Measurements from ENCODE around the gene SFXN5.
"Not testable (repeated sequence)": the region's sequence is repeated elsewhere in the genome, so short reads cannot be mapped to it uniquely, and the experiment has no call there.

The SFXN5 gene

DNA sequence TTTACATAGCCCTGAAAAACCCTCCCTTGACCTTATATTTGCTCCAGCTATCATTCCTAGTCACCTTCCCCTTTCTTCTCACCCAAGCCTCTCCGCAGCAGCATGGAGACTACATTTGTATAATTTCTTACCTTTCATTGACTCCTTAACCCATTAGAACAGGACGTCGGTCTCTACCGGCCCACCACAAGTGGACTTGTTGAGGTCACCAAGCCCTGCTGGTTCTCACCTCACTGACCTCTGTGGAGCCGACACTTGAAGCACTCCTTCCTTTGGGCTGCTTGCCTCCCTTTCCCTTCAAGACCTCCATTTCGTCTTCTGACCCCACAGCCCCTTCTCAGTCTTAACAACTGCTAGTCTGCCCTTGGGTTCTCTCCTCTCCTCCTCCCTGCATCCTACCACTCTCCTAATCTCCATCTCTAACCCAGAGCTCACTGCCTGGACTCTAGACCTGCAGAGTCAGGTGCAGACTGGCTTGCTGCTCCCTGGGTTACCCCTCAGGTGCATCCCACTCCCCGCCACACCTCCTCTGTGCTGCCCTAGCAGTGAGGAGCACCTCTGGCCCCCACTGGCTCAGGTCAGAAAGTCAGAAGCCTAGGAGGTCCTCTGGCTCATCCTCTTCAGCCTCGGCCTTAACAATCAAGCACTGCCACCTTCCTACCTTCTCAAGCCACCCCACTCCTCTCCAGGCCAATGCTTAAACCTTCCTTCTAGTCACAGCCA is 5.3 kb upstream of the SFXN5 start:
- no peak for DNase-seq

DNA sequence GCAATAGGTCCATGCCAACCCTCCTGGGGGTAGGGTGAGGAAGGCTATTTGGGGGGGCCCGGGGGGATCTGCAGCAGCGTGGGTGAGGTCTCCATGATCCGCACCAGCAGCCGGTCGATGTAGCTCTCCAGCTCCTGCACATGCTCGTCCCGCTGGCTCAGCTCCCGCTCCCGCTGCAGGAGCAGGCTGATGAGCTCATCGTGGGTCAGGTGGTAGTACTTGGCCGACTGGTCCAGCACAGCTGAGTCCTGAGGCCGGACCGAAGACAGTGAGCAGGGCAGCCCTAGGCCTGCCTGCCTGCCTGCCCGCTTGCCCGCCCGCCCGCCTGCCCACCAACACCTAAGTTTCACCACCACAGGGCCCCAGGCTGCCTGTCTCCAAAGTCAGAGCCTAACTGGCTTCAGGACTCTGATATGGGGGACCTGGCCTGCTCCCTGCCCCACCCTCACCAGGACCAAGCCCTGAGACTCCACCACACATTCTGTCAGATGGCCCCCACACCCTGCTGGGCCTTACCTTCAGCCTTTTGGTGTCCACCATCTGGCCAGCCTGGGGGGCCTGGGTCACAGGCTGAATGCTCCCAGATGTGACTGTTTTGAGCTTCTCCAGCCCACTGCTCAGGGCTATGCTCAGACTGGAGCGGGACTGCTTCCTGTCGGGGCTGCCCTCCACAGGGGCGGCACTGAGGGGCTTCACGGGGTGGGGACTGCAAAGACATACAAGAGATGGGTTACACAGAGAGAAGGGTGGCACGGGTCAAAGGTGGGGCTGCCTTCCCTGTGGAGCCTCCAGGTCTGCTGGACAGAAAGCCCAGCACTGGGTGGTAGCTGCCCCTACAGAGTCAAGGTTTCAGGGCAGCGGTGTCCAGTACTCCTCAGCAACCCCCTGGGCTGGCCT is 4.2 kb upstream of the SFXN5 start:
- DNase-seq: no peak

DNA sequence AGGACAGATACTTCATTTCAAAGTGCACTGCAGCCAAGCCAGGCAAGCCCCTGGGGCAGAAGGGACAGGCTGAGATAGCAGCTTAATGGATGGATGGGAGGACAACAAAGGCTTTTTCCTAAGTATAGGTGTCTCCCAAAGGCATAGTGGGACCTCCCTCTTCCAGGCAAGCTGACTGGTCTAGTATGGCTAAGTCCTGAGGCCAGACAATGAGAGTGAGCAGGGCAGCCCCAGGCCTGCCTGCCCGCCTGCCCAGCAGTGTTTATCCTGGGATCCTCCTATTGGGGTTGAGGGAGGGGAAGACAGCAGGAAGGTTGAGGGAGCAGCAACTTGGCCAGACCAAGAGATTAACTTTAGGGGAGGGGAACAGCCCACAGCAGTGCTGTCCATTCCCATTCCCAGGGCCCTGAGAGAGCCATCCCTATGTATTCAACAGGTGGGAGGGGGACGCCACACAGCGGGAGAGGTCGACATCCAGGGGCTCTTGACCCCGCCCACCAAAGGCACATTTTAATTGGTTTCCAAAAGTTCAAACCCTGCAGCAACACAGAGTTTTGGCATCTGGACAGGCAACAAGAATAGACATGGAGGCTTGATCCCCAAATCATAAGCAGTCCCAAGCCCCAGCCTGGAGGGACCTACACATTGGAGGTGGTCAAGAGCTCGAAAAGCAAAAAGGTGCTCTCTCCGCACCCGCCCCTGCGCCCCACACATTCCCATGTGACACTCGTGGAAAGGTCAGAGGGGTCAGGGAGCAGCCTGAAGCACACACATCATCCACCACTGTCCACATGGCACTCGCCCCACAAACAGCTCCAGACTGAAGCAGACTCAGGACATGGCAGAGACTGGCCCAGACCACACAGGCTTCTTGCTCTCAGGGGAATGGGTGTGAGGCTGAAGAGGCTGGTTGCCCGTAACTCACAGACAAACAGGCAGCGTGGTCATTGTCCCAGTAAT is 2.9 kb upstream of the SFXN5 start:
- no peak for DNase-seq

DNA sequence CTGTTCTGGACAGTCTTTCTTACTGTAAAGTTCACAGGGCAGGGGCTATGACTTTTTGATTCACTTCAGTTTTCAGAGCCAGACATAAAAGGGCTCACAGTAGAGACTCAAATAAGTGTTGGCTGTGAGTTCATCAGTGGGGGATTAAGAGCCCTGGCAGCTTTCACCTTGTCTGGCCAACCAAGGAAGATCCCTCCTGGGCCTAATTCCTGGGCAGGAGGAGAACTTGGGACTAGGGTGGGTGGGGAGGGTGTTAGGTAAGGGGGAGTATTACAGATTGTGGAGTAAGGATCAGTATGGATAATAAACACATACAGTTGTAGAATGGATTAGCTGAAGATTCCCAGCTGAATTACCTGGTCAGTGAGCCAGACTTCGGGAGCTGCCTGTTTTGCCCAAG is 904 bp upstream of the SFXN5 start:
- no peak for DNase-seq

DNA sequence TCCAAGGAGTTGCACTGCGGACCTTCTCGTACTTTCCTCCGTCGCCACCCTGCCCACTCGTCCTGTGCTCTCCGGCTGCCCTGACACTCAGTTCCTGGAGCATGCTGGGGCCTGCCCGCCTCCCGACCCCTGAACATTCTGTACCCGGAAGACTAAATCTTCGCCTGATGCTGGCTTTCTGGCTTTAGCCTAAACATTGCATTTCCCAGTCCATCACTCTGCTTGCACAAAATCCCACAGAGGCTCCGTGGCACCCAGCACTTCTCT is 550 bp upstream of the SFXN5 start:
- DNase-seq: no peak

DNA sequence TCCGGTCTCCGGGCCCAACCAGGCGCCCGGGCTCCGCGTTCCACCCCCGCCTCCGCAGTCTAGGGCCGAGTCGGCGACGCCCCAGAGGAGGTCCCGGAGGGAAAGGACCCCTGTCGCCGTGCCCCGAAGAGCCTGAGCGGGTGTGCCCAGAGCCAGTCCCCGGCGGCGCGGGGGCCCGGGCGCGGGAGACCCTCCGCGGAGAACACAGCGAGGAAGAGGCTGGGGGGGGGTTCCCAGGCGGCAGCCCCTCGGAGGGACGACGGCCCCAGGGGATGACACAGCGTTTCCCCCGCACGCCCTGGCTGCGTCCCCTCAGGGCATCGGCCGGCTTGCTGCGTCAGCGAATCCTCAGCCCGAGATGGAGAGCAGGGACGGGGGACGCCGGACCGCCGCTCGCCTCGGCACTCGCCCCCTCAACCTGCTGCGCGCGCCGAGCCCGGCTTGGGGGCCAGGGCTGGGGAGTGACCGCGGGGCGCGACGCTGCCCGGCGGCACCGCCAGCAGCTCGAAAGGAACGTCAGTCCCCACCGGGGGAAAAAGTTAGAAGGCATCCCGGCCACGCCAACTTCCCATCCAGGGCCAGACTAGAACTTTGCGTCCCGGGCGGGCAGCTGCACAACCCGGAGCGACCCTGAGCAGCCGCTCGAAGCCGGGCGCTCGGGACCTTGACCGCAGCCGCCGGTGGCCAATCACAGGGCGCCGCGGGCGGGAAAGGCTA is 711 bp downstream of the SFXN5 start:
- no peak for DNase-seq

DNA sequence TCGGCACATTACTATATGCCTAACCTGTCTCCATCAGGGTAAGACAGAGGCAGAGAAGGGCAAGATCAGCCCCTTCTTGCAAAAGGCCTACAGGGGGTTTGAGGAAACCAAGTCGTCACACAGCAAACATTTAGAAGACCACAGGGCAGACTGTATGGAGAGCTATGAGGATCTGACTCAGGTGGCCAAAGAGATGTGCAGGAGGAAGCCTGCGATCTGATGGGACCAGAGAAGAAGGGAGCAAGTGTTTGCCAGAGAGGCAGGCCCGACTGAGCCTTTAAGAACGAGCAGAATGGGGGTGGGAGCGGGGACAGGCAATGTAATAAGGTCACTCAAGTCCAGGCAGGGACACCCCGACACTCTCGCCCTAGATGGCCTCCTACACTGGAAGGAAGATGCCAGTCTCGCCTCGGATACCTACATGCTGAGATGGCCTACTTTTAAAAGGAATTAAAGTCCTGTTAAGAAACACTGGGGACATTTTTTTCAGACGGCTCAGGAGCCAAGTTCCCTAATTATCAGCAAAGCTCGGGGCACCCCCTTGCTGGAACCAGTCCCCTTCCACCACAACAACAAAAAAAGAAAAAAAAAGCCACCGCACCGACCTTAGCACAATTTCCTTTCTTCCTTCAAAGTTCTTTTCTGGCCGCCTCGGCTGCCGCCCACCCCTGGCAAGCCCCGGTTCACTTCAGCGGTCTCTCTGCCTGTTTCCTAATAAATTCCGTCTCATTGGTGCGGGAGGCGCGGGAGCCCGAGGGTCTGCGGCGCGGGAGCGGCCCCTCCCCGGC is 1.5 kb downstream of the SFXN5 start:
- DNase-seq: peak; percentile 62

DNA sequence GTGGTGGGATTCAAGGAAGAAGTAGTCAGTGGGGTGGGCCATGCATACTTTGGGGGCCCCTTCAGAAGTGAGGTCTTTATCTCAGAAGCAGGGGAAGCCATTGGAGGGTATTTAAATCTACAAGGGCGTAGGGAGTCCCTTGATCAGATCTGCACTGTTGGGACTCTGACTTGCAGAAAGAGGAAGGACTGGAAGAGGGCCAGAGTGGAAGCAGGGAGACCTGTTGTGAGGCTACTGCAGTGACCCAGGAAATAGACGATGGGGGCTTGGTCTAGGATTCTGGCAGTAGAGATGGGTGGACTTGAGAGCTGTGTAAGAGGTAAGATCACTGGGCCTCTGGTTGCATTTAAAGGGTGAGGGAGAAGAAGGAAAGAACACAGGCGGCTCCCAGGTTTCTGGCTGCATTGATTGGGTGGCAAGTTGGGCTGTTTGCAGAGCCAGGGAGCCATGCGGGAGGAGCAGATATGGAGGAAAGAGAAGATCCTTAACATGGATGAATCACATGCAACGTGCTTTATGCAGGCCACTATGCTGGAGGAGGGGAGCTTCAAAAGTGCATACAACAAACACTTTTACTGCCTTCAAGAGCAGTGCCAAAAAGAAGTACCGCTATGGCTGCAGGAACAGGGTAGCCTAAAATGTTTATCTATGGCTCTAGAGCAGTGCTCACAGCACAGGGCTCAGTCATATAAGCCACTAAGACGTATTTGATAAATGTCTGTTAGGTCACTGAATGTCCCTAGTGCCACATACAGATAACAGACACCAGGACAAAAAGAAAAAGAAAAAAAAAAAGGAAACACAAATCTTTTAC is 2.3 kb downstream of the SFXN5 start:
- no peak for DNase-seq

DNA sequence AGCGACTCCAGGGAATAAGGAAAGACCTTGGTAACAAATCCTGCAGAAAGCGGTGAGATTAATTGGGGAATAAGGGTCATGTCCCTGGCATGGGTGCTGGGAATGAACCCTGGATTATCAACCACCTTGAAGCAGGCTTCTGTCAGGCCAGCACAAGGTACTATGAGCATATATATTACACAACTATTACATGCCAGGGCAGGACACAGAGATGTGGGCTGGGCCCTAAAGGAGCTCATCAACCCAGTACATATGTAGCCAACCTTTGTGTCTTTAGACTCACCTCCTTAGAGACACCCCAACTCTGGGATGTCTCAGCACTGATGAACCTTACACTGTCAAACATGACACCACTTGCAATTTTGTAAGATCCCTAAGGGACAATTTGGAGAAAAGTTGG is 3.4 kb downstream of the SFXN5 start:
- no peak for DNase-seq

DNA sequence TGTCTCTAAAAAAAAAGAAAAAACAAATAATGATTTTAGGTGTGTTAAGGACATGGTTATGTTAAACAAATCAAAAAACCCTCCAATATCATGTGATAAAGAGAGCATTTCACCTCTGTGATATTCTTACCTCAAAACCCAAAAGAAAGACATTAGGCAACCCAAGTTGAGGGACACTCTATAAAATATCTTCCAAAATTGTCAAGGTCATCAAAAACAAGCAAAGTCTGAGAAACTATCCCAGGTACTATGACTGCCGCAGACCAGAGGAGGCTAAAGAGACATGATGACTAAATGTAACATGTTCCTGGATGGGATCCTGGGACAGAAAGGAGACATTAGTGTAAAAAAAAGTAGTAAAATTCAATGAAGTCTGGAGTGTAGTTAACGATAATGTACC is 4.5 kb downstream of the SFXN5 start:
- no peak for DNase-seq

DNA sequence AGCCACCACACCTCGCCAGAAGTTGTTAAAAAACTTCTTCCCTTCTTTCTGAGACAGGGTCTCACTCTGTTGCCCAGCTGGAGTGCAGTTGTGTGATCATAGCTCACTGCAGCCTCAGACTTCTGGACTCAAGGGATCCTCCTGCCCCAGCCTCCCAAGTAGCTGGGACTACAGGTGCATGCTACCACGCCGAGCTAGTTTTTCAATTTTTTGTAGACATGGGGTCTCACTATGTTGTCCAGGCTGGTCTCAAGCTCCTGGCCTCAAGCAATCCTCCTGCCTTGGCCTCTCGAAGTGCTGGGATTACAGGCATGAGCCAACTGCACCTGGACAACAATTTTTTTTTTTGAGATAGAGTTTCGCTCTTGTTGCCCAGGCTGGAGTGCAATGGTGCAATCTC is 6.4 kb downstream of the SFXN5 start:
- DNase-seq: not testable (repeated sequence)

DNA sequence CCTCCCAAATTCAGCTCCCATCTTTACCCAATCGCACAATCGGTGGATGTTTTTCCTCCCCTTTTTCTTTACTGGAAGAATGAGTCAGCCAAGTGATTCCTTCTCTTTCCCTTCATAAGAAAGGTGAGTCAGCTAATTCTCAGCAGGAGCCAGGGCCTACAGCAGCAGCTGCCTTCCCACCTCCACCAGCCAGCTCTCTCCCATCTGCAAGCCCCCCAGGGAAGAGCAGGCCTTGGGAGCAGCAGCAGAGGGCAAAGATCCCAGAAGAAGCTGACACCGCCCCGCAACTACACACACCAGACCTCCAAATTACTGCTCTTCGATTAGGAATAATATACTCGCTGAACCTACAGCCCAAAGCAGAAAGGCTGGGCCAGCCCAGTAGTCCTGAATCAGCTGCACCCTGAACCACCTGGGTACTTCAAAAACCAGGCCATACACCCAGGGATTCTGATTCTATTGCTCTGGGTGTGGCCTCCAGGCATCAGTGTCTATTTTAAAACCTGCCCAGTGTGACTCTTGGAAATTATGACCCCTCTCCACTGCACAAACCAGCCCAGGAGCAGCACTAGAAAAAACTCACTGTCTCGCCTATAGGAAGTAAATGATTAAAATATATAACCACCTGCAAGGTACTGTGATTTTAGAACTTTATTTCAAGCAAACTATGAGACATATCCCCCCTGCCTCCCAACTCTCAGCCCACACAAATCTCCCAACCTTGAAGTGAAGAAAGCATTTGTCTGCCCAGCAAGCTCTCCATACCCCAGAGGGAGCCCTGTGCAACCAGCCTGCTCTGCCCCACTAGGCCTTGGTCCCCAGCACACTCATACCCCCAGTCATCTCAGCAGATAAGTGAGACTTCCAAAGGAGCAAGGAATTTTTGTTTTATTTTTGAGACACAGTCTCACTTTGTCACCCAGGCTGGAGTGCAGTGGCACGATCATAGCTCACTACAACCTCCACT is 7.3 kb downstream of the SFXN5 start:
- no peak for DNase-seq

DNA sequence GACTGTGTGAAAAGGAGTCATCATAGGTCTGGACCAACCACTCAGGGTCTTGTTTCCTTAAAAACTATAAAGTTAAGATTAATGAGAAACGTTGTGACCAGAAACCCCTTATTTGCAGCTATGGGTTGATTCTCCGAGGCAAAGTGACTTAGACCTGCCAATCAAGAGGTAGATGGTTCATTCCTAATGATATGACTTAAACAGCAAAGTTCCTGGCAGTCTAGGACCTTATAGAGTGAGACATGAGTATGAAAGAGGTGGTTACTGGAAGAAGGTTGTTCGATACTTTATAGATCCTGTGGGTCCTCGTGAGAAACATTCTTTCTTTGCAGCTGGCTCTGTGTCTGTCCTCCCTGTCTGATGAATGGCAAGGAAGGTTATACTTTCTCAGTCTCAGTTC is 8.0 kb downstream of the SFXN5 start:
- DNase-seq: no peak

DNA sequence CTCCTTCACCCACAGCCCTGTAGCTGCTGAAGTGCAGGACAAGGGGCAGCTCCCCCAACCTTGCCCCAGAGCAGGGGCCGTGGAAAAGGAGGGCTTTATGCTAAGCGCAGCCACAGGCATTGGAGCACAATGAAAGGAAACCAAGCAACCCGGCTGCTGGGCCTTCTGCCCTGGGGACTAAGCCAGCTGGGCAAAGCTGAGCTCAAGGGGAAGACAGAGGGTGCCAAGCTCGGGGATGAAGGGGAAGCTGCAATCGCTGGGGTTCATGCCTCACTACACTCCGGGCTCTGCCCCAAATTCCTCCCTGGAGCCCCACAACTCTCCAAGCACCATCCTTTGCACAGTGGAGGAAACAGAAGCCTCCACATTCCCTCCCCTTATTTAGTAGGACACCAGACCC is 12.4 kb downstream of the SFXN5 start:
- DNase-seq: no peak

DNA sequence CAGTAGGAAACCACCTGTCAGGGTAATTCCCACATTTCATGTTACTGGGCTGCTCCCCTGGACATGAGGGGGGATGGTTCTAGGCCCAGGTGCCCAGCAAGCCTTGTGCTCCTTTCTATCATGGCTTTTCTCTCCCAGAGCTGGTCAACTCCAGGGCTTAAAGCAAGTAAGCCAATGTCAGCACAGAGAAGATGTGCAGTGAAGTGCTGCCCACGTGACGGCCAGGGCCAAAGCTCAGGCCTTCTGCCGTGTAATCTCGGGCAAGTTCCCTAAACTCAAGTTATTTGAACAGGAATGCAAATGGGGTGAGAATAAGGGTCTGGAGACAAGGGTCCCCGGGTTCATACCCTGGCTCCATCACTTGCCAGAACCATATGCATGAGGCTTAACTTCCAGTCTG is 16.5 kb downstream of the SFXN5 start:
- DNase-seq: no peak

DNA sequence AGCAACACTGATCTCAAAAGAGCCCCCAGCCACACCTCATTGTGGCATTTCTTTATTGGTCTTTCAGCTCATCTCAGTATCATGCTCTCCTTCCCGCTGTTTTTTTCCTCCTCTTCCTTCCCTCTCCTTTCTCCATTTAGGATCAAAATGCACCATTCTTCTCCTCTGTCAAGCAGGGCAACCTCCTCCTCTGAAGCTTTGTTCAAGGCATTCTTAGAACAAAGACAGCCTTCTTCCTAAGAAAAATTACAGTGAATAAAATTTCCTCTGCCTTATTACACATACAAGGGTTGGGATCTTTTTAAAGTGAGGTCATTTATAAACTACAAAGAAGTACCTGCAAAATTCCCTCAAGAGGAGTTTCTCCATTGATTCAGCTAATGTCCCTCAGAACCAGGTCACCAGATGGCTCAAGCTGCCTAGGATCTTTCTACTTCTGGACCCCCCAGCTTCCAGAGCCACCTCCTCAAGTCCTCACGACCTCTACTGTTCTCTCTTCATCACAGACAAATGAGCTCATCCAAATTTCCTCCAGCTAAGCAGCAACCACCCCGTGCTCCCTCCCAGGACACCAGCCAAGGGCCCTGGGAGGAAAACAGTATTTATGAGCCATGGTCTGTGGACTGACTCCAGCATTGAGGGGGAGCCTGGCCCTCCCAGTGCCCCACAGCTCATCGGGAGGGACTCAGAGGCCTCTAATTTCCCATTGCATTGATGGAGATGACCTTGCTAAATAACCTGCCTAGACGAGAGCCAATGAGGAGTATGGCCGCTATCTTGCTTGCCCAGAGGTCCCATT is 18.0 kb downstream of the SFXN5 start:
- no peak for DNase-seq

DNA sequence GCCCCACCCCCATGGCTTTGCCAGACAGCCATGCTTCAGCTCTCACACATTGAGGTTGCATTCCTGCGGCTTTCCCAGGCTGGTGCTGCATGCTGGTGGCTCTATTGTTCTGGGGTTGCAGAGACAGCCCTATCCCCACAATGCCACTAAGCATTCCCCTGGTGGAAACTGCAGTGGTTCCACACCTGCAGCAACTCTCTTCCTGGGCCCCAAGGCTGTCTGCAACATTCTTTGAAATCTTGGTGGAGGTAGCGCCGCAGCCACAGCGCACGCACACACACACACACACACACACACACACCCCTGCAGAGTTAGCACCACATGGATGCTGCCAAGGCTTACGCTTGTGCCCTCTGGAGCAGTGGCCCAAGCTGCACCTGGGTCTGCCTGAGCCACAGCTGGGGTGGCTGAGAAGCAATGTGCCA is 21.4 kb downstream of the SFXN5 start:
- no peak for DNase-seq

DNA sequence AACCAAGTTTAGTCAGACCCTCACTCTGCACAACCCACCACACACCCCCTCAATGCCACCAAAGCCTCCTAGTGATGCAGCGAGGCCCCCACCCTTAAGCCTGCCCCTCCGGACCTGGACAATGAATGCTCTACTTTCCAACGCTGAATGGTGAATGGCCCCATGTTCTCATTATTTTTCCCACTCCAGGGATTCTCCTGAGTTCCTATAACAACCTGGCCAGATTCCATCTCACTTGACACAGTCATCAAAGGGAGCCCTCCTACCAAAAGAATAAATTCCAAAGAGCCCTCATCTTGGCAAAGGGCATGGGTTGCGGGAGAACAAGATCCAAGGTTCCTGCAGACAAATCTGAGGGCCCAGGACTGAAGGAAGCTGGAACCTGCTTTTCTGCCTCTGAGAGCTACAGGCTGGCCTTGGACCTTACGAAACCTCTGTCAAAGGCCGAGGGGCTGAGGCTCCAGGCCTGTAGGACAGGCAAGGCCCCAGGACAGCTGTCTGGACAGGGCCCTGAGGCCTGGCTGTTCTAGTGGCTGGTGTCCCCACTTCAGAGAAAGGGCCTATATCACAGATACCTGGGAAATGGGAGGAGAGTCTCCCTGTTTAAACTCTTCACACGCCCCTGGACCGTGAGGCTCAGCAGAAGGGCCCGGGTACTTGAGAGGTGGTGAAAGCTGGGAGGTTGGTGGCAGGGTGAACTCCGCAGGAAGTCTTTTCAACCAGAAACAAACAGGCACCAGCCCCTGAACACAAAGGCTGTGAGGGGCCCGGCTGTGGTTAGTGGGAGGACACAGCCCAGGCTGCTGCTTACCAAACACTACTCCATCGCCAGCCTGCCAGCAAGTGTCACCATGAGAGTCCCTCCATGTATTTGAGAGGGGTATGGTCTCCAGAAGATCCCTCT is 27.3 kb downstream of the SFXN5 start:
- DNase-seq: no peak

All from activated CD4-positive, CD25-positive, alpha-beta regulatory T cell treated with anti-CD3 and anti-CD28 coated beads, Interleukin-2, amount 50 U/mL, for 72 hours (primary cell).